T-helper 22 cell (primary cell): Measurements from ENCODE around the gene FAM83G.

Experiments
- DNase-seq: peaks from one replicate; pipeline ENCODE4 v3.0.0-alpha.2; 2020; ENCODE audit warnings: low read depth

FAM83G gene

GRCh38 chr17:19005789-19006430, 1.3 kb upstream of the FAM83G start:
- no peak for DNase-seq

- DNase-seq: no peak
Observed at GRCh38 chr17:19005137-19005773, 691 bp upstream of the FAM83G start.

GRCh38 chr17:19003543-19004420, 782 bp downstream of the FAM83G start:
- DNase-seq: no peak

- no peak for DNase-seq
Observed at GRCh38 chr17:19002805-19003542, 1.6 kb downstream of the FAM83G start.

- no peak for DNase-seq
Observed at GRCh38 chr17:19001907-19002590, 2.5 kb downstream of the FAM83G start.

GRCh38 chr17:19000531-19001325, 3.8 kb downstream of the FAM83G start:
- no peak for DNase-seq

- no peak for DNase-seq
Observed at GRCh38 chr17:18999911-19000310, 4.7 kb downstream of the FAM83G start.

GRCh38 chr17:18999394-18999793, 5.2 kb downstream of the FAM83G start:
- DNase-seq: no peak

- no peak for DNase-seq
Observed at GRCh38 chr17:18997650-18998196, 6.8 kb downstream of the FAM83G start.

- DNase-seq: no peak
Observed at GRCh38 chr17:18996458-18996857, 8.1 kb downstream of the FAM83G start.

- DNase-seq: no peak
Observed at GRCh38 chr17:18995220-18995619, 9.3 kb downstream of the FAM83G start.

GRCh38 chr17:18994631-18995030, 9.9 kb downstream of the FAM83G start:
- DNase-seq: no peak

GRCh38 chr17:18993905-18994526, 10.5 kb downstream of the FAM83G start:
- DNase-seq: no peak

- no peak for DNase-seq
Observed at GRCh38 chr17:18992454-18993130, 12.0 kb downstream of the FAM83G start.

GRCh38 chr17:18991531-18992315, 12.8 kb downstream of the FAM83G start:
- no peak for DNase-seq

GRCh38 chr17:18990331-18990730, 14.2 kb downstream of the FAM83G start:
- no peak for DNase-seq

GRCh38 chr17:18988546-18989173, 15.9 kb downstream of the FAM83G start:
- no peak for DNase-seq

GRCh38 chr17:18987862-18988545, 16.6 kb downstream of the FAM83G start:
- no peak for DNase-seq
